Measurements from ENCODE around the gene SPOCK3.

DNA sequence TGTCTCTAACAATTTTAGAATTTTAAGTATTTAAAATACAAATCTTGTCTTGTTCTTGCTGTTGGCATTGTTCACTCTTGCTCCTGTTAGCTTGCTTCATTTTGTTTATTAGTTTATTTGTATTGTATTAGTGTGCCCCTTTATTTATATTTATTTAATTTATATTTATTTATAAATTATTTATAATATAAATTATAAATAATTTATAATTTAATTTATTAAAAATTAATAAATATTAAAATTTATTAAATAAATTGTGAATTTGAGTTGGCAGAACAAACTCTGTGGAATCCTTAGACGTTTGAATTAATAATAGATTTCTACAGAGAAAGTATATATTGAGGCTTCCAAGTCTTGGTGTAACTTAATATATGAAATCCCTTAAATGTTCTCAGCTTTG, 331.4 kb downstream of the SPOCK3 start:
- no peak for TF ChIP-seq POLR2AphosphoS5 (IDR thresholded peaks at IDR 0.05; ENCODE audit: low read depth, low read length)
- TF ChIP-seq, protein P1, sequence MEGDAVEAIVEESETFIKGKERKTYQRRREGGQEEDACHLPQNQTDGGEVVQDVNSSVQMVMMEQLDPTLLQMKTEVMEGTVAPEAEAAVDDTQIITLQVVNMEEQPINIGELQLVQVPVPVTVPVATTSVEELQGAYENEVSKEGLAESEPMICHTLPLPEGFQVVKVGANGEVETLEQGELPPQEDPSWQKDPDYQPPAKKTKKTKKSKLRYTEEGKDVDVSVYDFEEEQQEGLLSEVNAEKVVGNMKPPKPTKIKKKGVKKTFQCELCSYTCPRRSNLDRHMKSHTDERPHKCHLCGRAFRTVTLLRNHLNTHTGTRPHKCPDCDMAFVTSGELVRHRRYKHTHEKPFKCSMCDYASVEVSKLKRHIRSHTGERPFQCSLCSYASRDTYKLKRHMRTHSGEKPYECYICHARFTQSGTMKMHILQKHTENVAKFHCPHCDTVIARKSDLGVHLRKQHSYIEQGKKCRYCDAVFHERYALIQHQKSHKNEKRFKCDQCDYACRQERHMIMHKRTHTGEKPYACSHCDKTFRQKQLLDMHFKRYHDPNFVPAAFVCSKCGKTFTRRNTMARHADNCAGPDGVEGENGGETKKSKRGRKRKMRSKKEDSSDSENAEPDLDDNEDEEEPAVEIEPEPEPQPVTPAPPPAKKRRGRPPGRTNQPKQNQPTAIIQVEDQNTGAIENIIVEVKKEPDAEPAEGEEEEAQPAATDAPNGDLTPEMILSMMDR (IDR thresholded peaks at IDR 0.05) = no peak

Data from Panc1 (cell line).